Adrenal gland (tissue), 12 donors: ENCODE measurements around the gene ARVCF. TPM values are rescaled to one million over a fixed set of nuclear protein-coding genes. Genes with fewer than 3 reads are reported as not detected.

Experiments used
- DNase-seq, 7 donors: peaks; one replicate each; pipeline ENCODE4 v3.0.0-alpha.2; 2019 to 2020
- H3K27ac ChIP-seq, 5 donors: fragments of 200-600 bp; sonication (generic) in 4 of 5; 1 replicate in 3 of 5; 2 replicates in 2 of 5; pipeline versions ENCODE4 v1.5.1 to v1.8.0; 2016 to 2020; ENCODE audit warnings: mild to moderate bottlenecking in 1 of 5
- H3K27me3 ChIP-seq: fragments of 200-600 bp; 2 replicates; pipeline ENCODE4 v1.8.0; 2021
- H3K36me3 ChIP-seq, 2 donors: fragments of 200-600 bp; replicated peaks in 1 of 2; 1 replicate in 1 of 2; 2 replicates in 1 of 2; pipeline versions ENCODE4 v1.5.1 to v1.8.0; 2018 to 2022
- H3K4me1 ChIP-seq, 2 donors: fragments of 200-600 bp; replicated peaks in 1 of 2; 1 replicate in 1 of 2; 2 replicates in 1 of 2; pipeline versions ENCODE4 v1.5.1 to v1.8.0; 2018 to 2021
- H3K4me3 ChIP-seq, 4 donors: fragments of 200-600 bp; sonication (generic) in 3 of 4; one replicate each; pipeline ENCODE4 v1.5.1; 2016 to 2018
- H3K9me3 ChIP-seq, 3 donors: fragments of 200-600 bp; sonication (generic) in 1 of 3; replicated peaks in 1 of 3; 1 replicate in 2 of 3; 2 replicates in 1 of 3; pipeline versions ENCODE4 v1.5.1 to v1.8.0; 2016 to 2021
- POLR2A ChIP-seq, 2 donors: fragments of 450-650 bp; IDR thresholded peaks; one replicate each; pipeline ENCODE4 v1.6.1; 2017; ENCODE audit warnings: antibody characterized with exemption in 2 of 2, mild to moderate bottlenecking in 2 of 2, moderate library complexity in 1 of 2
- whole genome bisulfite sequencing, 4 donors: extraction: QIAGEN DNeasy Blood & Tissue Kit in 2 of 4; methylation state at CpG; one replicate each; pipeline versions ENCODE4 v1.1.5 to v1.1.7; 2013 to 2017; 5-methylcytosine and 5-hydroxymethylcytosine counted together
- intact Hi-C, 2 donors: fragments of 100-400 bp; cut with DNase I; formaldehyde crosslinking; loops; one replicate each; pipeline versions ENCODE4 v1.14.1 to v1.15.0; 2022 to 2023
- polyA plus RNA-seq, 3 donors: library from polyadenylated mRNA; stranded (reverse); fragments of 200-250 nt in 2 of 3; fragments of 350-450 nt in 1 of 3; fragmentation: Illumina TruSeq in 1 of 3; extraction: RNeasy Lipid Tissue Mini Kit (QIAGEN cat#74804) in 1 of 3; gene quantifications; one replicate each; pipeline ENCODE4 v1.2.3, GENCODE V29; 2013 to 2014
- total RNA-seq, 9 donors: library from RNA; depleted of rRNA in 4 of 9; stranded (reverse); fragments of >200 nt in 4 of 9; fragments of 120-200 nt in 1 of 9; fragmentation: NEBNext Ultra II Directional in 1 of 9; extraction: Animal tissue kit (Norgen Biotek cat#: 25700) in 1 of 9; gene quantifications; one replicate each; pipeline versions ENCODE4 v1.1.0 to v1.2.4, GENCODE V29; 2013 to 2023
- TF ChIP-seq, protein P1 (sequence below), 6 experiments: fragments of 450-650 bp in 4 of 6; fragments of 200-600 bp in 2 of 6; sonication (generic) in 1 of 6; IDR thresholded peaks; 1 replicate in 5 of 6; 2 replicates in 1 of 6; pipeline versions ENCODE4 v1.5.1 to v1.8.0; 2016 to 2021; ENCODE audit warnings: antibody characterized with exemption in 6 of 6, mild to moderate bottlenecking in 2 of 6, moderate library complexity in 1 of 6
- donor health status: healthy with polysubstance abuse.
- donor health status: Bipolar disorder and iron deficiency.
- donor health status: DM: yes; HTN: yes; CAD: no.
- donor health status: DM: no; HTN: no; CAD: no.
- donor health status: DM: no; HTN: no; CAD: no.
- donor health status: DM: yes; HTN: yes; CAD: no.

ARVCF gene
- total and polyA plus RNA-seq, 12 donors = 1.2 to 74.8 (median 18.6) TPM

DNA sequence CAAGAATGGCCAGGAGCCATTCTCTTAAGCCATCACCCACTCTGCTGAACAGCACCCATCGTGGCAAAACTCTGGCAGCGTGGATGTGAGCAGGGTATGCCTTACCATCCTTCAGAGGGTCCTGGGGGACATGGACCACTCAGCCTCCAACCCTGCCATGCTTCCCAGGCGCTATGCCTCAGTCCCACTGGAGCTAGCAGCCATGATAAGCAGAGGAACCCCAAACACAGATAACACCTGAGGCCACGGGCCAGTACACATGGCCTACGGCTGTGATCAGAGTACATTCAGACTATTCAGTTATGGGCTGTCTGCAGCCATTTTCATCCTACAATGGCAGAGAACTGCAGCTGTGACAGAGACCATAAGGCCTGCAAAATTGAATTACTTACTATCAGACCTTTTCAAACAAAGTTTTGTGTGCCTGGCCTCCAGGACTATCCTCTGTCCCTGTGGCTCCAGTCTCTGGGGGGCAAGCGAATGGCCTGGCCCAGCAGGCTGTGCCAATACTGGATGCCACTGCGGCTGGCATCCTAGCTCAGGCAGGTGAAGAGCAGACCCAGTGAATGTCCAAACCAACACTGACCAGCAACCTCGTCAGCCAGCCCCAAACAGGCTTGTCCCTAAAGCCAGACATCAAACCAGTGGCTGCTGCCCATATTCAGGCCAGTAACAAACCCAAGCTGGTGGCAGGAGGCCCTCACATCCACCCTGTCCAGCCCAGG, 6.9 kb downstream of the ARVCF start:
- no peak overlapping the region for H3K4me3 ChIP-seq
- intact Hi-C loops = loop anchor here in 1 of 2 donors (10.0 kb wide), 1 partner anchor 85 kb away; no protein-coding TSS in a partner anchor
- no peaks in the 10 kb centered on the region for H3K36me3 ChIP-seq
- 86 to 95% (median 89%) methylated on average over 6 to 8 of the region's 8 CpGs for WGBS, 4 donors
- H3K4me1 ChIP-seq = peaks cover 0 to 12% of the 10 kb centered on the region in 2 donors
- peak overlapping the region in 1 of 5 donors; percentile 54 for H3K27ac ChIP-seq
- no peak for DNase-seq
- no peaks in the 10 kb centered on the region for H3K27me3 ChIP-seq
- no peak for TF ChIP-seq POLR2A (IDR thresholded peaks at IDR 0.05)
- TF ChIP-seq, protein P1, sequence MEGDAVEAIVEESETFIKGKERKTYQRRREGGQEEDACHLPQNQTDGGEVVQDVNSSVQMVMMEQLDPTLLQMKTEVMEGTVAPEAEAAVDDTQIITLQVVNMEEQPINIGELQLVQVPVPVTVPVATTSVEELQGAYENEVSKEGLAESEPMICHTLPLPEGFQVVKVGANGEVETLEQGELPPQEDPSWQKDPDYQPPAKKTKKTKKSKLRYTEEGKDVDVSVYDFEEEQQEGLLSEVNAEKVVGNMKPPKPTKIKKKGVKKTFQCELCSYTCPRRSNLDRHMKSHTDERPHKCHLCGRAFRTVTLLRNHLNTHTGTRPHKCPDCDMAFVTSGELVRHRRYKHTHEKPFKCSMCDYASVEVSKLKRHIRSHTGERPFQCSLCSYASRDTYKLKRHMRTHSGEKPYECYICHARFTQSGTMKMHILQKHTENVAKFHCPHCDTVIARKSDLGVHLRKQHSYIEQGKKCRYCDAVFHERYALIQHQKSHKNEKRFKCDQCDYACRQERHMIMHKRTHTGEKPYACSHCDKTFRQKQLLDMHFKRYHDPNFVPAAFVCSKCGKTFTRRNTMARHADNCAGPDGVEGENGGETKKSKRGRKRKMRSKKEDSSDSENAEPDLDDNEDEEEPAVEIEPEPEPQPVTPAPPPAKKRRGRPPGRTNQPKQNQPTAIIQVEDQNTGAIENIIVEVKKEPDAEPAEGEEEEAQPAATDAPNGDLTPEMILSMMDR (IDR thresholded peaks at IDR 0.05) = no peak
- H3K9me3 ChIP-seq = no peaks in the 10 kb centered on the region

DNA sequence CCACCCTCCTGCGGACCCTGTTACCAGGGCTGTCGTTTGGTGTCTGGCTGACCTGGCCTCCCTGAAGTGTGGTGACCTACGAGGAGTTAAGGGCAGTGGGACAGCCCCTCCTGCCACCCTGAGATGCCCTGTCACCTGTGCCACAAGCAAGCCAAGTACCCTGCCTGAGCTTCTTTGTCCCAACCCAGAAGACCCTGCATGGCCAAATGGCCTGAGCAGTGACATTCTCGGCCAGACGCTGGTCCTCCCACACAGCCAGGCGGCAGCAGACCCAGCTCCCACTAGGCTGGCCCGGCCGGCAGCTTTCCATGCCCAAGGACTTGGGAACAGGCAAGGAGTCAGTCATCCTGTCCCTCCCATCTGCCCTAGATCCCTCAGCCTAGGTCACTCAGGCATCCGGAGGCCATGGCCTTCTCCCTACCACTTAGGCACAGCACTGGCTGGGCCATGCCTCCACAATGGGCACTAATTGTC, 7.6 kb downstream of the ARVCF start:
- DNase-seq = peak in 2 of 7 donors; percentile 47 to 49
- no peak overlapping the region for H3K4me3 ChIP-seq
- H3K9me3 ChIP-seq = no peaks in the 10 kb centered on the region
- H3K36me3 ChIP-seq = no peaks in the 10 kb centered on the region
- no peaks in the 10 kb centered on the region for H3K27me3 ChIP-seq
- peaks cover 0 to 12% of the 10 kb centered on the region in 2 donors for H3K4me1 ChIP-seq
- intact Hi-C loops = no loop called here
- H3K27ac ChIP-seq = peak overlapping the region in 1 of 5 donors; percentile 12
- TF ChIP-seq, protein P1 (IDR thresholded peaks at IDR 0.05) = no peak
- TF ChIP-seq POLR2A (IDR thresholded peaks at IDR 0.05) = no peak
- 54 to 72% (median 61%) methylated on average over 8 to 9 of the region's 9 CpGs for WGBS, 4 donors

DNA sequence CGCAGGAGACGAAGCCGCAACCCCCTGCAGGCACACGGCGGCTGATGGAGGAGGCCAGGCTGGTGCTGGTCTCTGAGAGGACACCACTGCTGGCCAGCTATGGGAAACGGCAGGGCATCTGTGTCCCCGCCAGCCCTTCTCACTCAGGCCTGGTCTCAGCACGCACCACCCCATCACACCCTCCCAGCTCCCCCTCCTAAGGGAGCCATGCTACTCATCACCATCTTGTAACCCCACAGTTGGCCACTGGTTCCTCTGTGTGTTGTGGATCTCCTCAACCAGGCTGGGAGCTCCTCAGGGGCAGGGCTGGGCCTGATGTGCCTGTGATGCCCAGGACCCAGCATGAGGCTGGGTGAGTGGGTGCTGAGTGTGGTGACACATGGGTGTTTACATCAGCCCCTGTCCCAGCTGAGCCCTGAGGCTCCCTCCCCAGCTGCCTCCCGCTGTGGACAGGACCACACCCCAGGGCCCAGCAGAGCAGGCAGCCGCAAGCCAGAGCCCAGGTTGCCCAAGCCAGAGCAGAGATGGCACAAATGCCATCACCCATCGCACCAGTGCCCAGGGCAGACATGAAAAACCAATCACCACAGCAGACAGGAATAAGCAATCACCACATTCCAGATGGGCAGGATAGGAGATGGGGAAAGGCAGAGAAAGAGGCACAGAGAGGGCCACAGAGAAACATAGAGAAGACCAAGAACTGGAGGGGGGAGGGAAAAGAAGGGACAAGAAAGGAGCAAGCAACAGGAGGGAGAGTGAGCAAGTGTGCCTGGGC, 8.2 kb downstream of the ARVCF start:
- WGBS, 4 donors = 88 to 93% (median 90%) methylated on average over 10 to 11 of the region's 11 CpGs
- no peak overlapping the region for H3K27ac ChIP-seq
- H3K36me3 ChIP-seq = no peaks in the 10 kb centered on the region
- intact Hi-C loops = no loop called here
- no peak for DNase-seq
- no peaks in the 10 kb centered on the region for H3K9me3 ChIP-seq
- no peaks in the 10 kb centered on the region for H3K27me3 ChIP-seq
- no peak overlapping the region for H3K4me3 ChIP-seq
- peaks cover 0 to 12% of the 10 kb centered on the region in 2 donors for H3K4me1 ChIP-seq
- TF ChIP-seq, protein P1 (IDR thresholded peaks at IDR 0.05) = no peak
- no peak for TF ChIP-seq POLR2A (IDR thresholded peaks at IDR 0.05)

DNA sequence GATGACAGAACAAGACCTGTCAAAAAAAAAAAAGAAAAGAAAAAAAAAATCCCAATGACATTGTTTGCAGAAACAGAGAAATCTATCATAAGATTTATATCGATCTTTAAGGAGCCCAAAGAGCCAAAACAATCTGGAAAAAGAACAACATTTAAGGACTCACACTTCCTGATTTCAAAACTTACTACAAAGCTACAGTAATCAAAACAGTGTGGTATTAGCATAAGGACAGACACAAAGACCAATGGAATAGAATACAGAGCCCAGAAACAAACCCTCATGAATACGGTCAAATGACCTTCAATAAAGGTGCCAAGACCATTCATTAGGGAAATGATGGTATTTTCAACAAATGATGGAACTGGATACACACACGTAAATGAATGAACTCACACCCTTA, 12.2 kb downstream of the ARVCF start:
- H3K27me3 ChIP-seq = no peaks in the 10 kb centered on the region
- H3K9me3 ChIP-seq = no peaks in the 10 kb centered on the region
- H3K27ac ChIP-seq = no peak overlapping the region
- H3K4me1 ChIP-seq = no peaks in the 10 kb centered on the region
- intact Hi-C loops = no loop called here
- H3K4me3 ChIP-seq = no peak overlapping the region
- no peak for TF ChIP-seq POLR2A (IDR thresholded peaks at IDR 0.05)
- TF ChIP-seq, protein P1 (IDR thresholded peaks at IDR 0.05) = no peak
- DNase-seq = no peak
- WGBS, 4 donors = 83 to 93% (median 87%) methylated on average over 3 of the region's 3 CpGs
- H3K36me3 ChIP-seq = no peaks in the 10 kb centered on the region
